SK-N-SH (cell line): Measurements from ENCODE around the gene CCDC141. TPM values are rescaled to one million over a fixed set of nuclear protein-coding genes. Genes with fewer than 3 reads are reported as not detected.

ENCODE experiments used
- CTCF ChIA-PET: fragments of 300-600, 350-600 bp; formaldehyde crosslinking; extraction: SDS; loops from one replicate; lab custom pipeline; 2021; lab: Yijun Ruan, JAX
- POLR2A ChIA-PET: fragments of 350-600 bp; sonication (Branson Sonifier 250); formaldehyde crosslinking; extraction: SDS; loops from one replicate; lab custom pipeline; 2020; ENCODE audit warnings: antibody characterized with exemption, inconsistent platforms; lab: Yijun Ruan, JAX
- DNase-seq: peaks from one replicate; pipeline ENCODE4 v3.0.0; 2012
- H2AFZ ChIP-seq: fragments of 200-600 bp; sonication (generic); 2 replicates; pipeline ENCODE4 v1.8.1; 2016; ENCODE audit warnings: antibody characterized with exemption, mild to moderate bottlenecking, low read depth
- H3F3A ChIP-seq: fragments of 200-600 bp; sonication (generic); replicated peaks from 2 replicates; pipeline ENCODE3; 2016; ENCODE audit warnings: antibody characterized with exemption, mild to moderate bottlenecking; ENCODE audit not compliant: insufficient read depth
- H3K27ac ChIP-seq, 2 experiments: fragments of 200-500 bp in 1 of 2; fragments of 200-600 bp in 1 of 2; sonication (Bioruptor generic) in 1 of 2; sonication (generic), shearing (Covaris generic) in 1 of 2; 2 replicates each; pipeline versions ENCODE4 v1.5.1 to v1.6.1; 2014 to 2016; ENCODE audit warnings: low read depth in 2 of 2, inconsistent platforms in 1 of 2, low read length in 1 of 2, mild to moderate bottlenecking in 1 of 2, mixed read lengths in 1 of 2
- H3K27me3 ChIP-seq: fragments of 200-600 bp; sonication (generic), shearing (Covaris generic); 2 replicates; pipeline ENCODE4 v1.6.1; 2016; ENCODE audit warnings: mixed run types; ENCODE audit not compliant: insufficient read depth
- H3K36me3 ChIP-seq, 2 experiments: fragments of 200-500 bp in 1 of 2; fragments of 200-600 bp in 1 of 2; sonication (Bioruptor generic) in 1 of 2; sonication (generic) in 1 of 2; replicated peaks in 1 of 2; 2 replicates each; pipeline versions ENCODE3 to v1.5.1; 2014 to 2016; ENCODE audit warnings: low read length in 1 of 2, mild to moderate bottlenecking in 1 of 2; ENCODE audit not compliant: insufficient read depth in 2 of 2, control insufficient read depth in 1 of 2
- H3K4me1 ChIP-seq, 2 experiments: fragments of 200-500 bp in 1 of 2; fragments of 200-600 bp in 1 of 2; sonication (Bioruptor generic) in 1 of 2; sonication (generic), shearing (Covaris generic) in 1 of 2; 2 replicates each; pipeline versions ENCODE4 v1.5.1 to v1.6.1; 2014 to 2016; ENCODE audit warnings: low read depth in 1 of 2, low read length in 1 of 2, mixed run types in 1 of 2; ENCODE audit not compliant: insufficient read depth in 2 of 2, control insufficient read depth in 1 of 2
- H3K4me2 ChIP-seq: fragments of 200-600 bp; sonication (generic), shearing (Covaris generic); 2 replicates; pipeline ENCODE4 v1.6.1; 2017; ENCODE audit warnings: mixed run types
- H3K4me3 ChIP-seq, 2 experiments: fragments of 200-500 bp in 1 of 2; fragments of 200-600 bp in 1 of 2; sonication (Bioruptor generic) in 1 of 2; sonication (generic), shearing (Covaris generic) in 1 of 2; 2 replicates each; pipeline versions ENCODE4 v1.5.1 to v1.8.1; 2014 to 2016; ENCODE audit warnings: low read depth in 2 of 2, inconsistent platforms in 1 of 2, low read length in 1 of 2, mild to moderate bottlenecking in 1 of 2, mixed read lengths in 1 of 2, moderate library complexity in 1 of 2
- H3K79me2 ChIP-seq: fragments of 200-600 bp; sonication (generic); 2 replicates; pipeline ENCODE4 v1.8.1; 2017; ENCODE audit warnings: mild to moderate bottlenecking; ENCODE audit not compliant: insufficient read depth
- H3K9ac ChIP-seq: fragments of 200-600 bp; sonication (generic); 2 replicates; pipeline ENCODE4 v1.6.1; 2017; ENCODE audit warnings: mixed run types
- H3K9me2 ChIP-seq: fragments of 200-600 bp; sonication (generic); 2 replicates; pipeline ENCODE4 v1.6.1; 2017; ENCODE audit warnings: mixed run types
- H3K9me3 ChIP-seq: fragments of 200-600 bp; sonication (generic); 2 replicates; pipeline ENCODE4 v1.6.1; 2017; ENCODE audit warnings: mixed run types, mild to moderate bottlenecking, moderate library complexity
- H4K20me1 ChIP-seq: fragments of 200-600 bp; sonication (generic); 2 replicates; pipeline ENCODE4 v1.6.1; 2017; ENCODE audit warnings: mild to moderate bottlenecking, mixed run types; ENCODE audit not compliant: insufficient read depth
- CHD2 ChIP-seq: fragments of 150-350 bp; IDR thresholded peaks from 2 replicates; pipeline ENCODE4 v1.6.1; 2018; ENCODE audit warnings: low read length; ENCODE audit not compliant: partially characterized antibody
- ELF1 ChIP-seq: IDR thresholded peaks from 2 replicates; pipeline ENCODE4 v1.4.0; 2012
- FOSL2 ChIP-seq: IDR thresholded peaks from 2 replicates; pipeline ENCODE4 v1.4.0; 2012; ENCODE audit warnings: low read depth, mild to moderate bottlenecking, moderate library complexity, borderline replicate concordance
- FOXJ3 ChIP-seq: sonication (generic); formaldehyde crosslinking; IDR thresholded peaks from 2 replicates; pipeline ENCODE4 v1.5.1; 2020; ENCODE audit warnings: mild to moderate bottlenecking, missing genetic modification reagents
- FOXM1 ChIP-seq: IDR thresholded peaks from 2 replicates; pipeline ENCODE4 v1.4.0; 2012; ENCODE audit warnings: low read depth, mild to moderate bottlenecking
- GABPA ChIP-seq: IDR thresholded peaks from 2 replicates; pipeline ENCODE4 v1.4.0; 2012; ENCODE audit warnings: low read depth, mild to moderate bottlenecking
- GATA2 ChIP-seq: sonication (generic); formaldehyde crosslinking; IDR thresholded peaks from 2 replicates; pipeline ENCODE4 v1.5.0; 2020; ENCODE audit warnings: mild to moderate bottlenecking, missing genetic modification reagents
- MAX ChIP-seq: IDR thresholded peaks from 2 replicates; pipeline ENCODE4 v1.4.0; 2012; ENCODE audit warnings: low read depth
- MEF2A ChIP-seq: IDR thresholded peaks from 2 replicates; pipeline ENCODE4 v1.4.0; 2012; ENCODE audit warnings: low read depth, borderline replicate concordance
- MXI1 ChIP-seq: IDR thresholded peaks from 2 replicates; pipeline ENCODE4 v1.6.1; 2012; ENCODE audit warnings: mild to moderate bottlenecking, low read depth, low read length, improper control_type of control experiment
- NFIC ChIP-seq: IDR thresholded peaks from 2 replicates; pipeline ENCODE4 v1.4.0; 2012; ENCODE audit warnings: borderline replicate concordance
- NRF1 ChIP-seq: IDR thresholded peaks from 2 replicates; pipeline ENCODE4 v1.6.1; 2012; ENCODE audit warnings: low read depth, mild to moderate bottlenecking, low read length
- PBX3 ChIP-seq: IDR thresholded peaks from 2 replicates; pipeline ENCODE4; 2012
- POLR2AphosphoS5 ChIP-seq: IDR thresholded peaks from 2 replicates; pipeline ENCODE4 v1.6.1; 2012; ENCODE audit warnings: low read depth, low read length
- RCOR1 ChIP-seq: fragments of 150-350 bp; IDR thresholded peaks from 2 replicates; pipeline ENCODE4 v1.6.1; 2017; ENCODE audit warnings: antibody characterized with exemption, low read length
- REST ChIP-seq: IDR thresholded peaks from 2 replicates; pipeline ENCODE4 v1.6.1; 2012; ENCODE audit warnings: mild to moderate bottlenecking, low read depth, low read length, moderate library complexity
- RFX5 ChIP-seq: IDR thresholded peaks from 2 replicates; pipeline ENCODE4 v1.6.1; 2012; ENCODE audit warnings: mild to moderate bottlenecking, improper control_type of control experiment, low read length
- RXRA ChIP-seq: IDR thresholded peaks from 2 replicates; pipeline ENCODE4 v1.4.0; 2012; ENCODE audit warnings: low read depth, mild to moderate bottlenecking, borderline replicate concordance
- SIN3A ChIP-seq: IDR thresholded peaks from 2 replicates; pipeline ENCODE4 v1.6.1; 2012; ENCODE audit warnings: low read depth, mild to moderate bottlenecking, low read length, moderate library complexity, borderline replicate concordance
- TEAD4 ChIP-seq: IDR thresholded peaks from 2 replicates; pipeline ENCODE4 v1.4.0; 2012; ENCODE audit warnings: mild to moderate bottlenecking, borderline replicate concordance; ENCODE audit not compliant: insufficient read depth
- USF1 ChIP-seq: IDR thresholded peaks from 2 replicates; pipeline ENCODE4 v1.4.0; 2012; ENCODE audit warnings: low read depth, borderline replicate concordance
- WGBS: methylation state at CpG from one replicate; pipeline ENCODE4 v1.1.6; 2017; ENCODE audit warnings: low lambda C conversion rate; 5-methylcytosine and 5-hydroxymethylcytosine counted together
- polyA plus RNA-seq, 3 experiments: library from polyadenylated mRNA; depleted of rRNA; stranded (reverse); fragments of >200 nt; gene quantifications; 2 replicates each; pipeline ENCODE4 v1.2.3, GENCODE V29; 2012

Gene CCDC141
- 0.02 TPM in 2 replicates for polyA plus RNA-seq (2012; rRNA removed)
- polyA plus RNA-seq (2012; cell fraction: cytosol; rRNA removed) = 0.01 TPM in 2 replicates
- 0.01 TPM in 1 of 2 replicates, not detected in the other for polyA plus RNA-seq (2012; cell fraction: nucleus; rRNA removed)

GRCh38 chr2:179049546-179050311 lies at the start of gene CCDC141:
Gene CCDC141 (minus strand): TSS chr2:179050137. CDS start chr2:179049941, 196 bp downstream.
- Histone ChIP-seq H3K79me2 (no peaks in the 10 kb centered on the region), H2AFZ (no peak within 1 kb of the TSS), H3K27ac (no peak within 1 kb of the TSS), H4K20me1 (no peaks in the 10 kb centered on the region), H3F3A (no peaks in the 10 kb centered on the region), H3K4me2 (no peak within 1 kb of the TSS), H3K9ac (no peak within 1 kb of the TSS), H3K27me3 (no peaks in the 10 kb centered on the region), H3K9me3 (no peaks in the 10 kb centered on the region), H3K4me1 (peaks cover 0 to 7% of the 10 kb centered on the region in 2 experiments; a peak in 2 of 4 replicates), H3K36me3 (no peaks in the 10 kb centered on the region), H3K9me2 (no peaks in the 10 kb centered on the region), H3K4me3 (no peak within 1 kb of the TSS)
- WGBS = 64% methylated on average over 12 of the region's 12 CpGs
- TF ChIP-seq NRF1 (no peak), GATA2 (CRISPR knock-in tag) (peak; percentile 65), SIN3A (no peak), RCOR1 (0 out of 2 replicates have a peak, but pooled peaks have one; percentile 37), MEF2A (no peak)
- DNase-seq = peak; percentile 23
- ChIA-PET CTCF (interaction anchor here (1.1 to 1.6 kb wide), 2 partner anchors 10 to 30 kb away, joined by 3 to 4 read pairs; no protein-coding TSS in a partner anchor), POLR2A (no interaction called here)

- no peaks in the 10 kb centered on the region for H3K9me3 ChIP-seq
- no peak overlapping the region for H3K27ac ChIP-seq
- H3K9ac ChIP-seq = no peak overlapping the region
- DNase-seq = no peak
- no peaks in the 10 kb centered on the region for H4K20me1 ChIP-seq
- ChIA-PET CTCF (no interaction called here), POLR2A (no interaction called here)
- WGBS = 88% methylated on average over 4 of the region's 4 CpGs
- TF ChIP-seq NFIC (no peak), FOXM1 (no peak), MAX (no peak), MXI1 (no peak), MEF2A (no peak), PBX3 (no peak), CHD2 (no peak), GABPA (no peak), ELF1 (no peak), USF1 (no peak), FOSL2 (no peak), RFX5 (no peak), POLR2AphosphoS5 (no peak), FOXJ3 (CRISPR knock-in tag) (no peak), RCOR1 (no peak), REST (no peak), TEAD4 (no peak), RXRA (no peak)
- peaks cover 1 to 2% of the 10 kb centered on the region in 2 experiments for H3K36me3 ChIP-seq
- H3K4me2 ChIP-seq = no peak overlapping the region
- no peak overlapping the region for H3K4me3 ChIP-seq
- H3K79me2 ChIP-seq = no peaks in the 10 kb centered on the region
- no peaks in the 10 kb centered on the region for H3K4me1 ChIP-seq
- H3K27me3 ChIP-seq = no peaks in the 10 kb centered on the region
- H3F3A ChIP-seq = no peaks in the 10 kb centered on the region
- H3K9me2 ChIP-seq = no peaks in the 10 kb centered on the region
- no peak overlapping the region for H2AFZ ChIP-seq
Observed at GRCh38 chr2:179098080-179098689, 48.2 kb upstream of the CCDC141 start.
